ENCODE data around the gene CCDC187.
"Not testable (repeated sequence)": the region's sequence is repeated elsewhere in the genome, so short reads cannot be mapped to it uniquely, and the experiment has no call there.

The CCDC187 gene

GRCh38 chr9:136326761-136327303 is 22.9 kb upstream of the CCDC187 start:
- no peak for DNase-seq (ENCODE audit: low read depth)

GRCh38 chr9:136326061-136326760 is 22.3 kb upstream of the CCDC187 start:
- no peak for DNase-seq (ENCODE audit: low read depth)

- DNase-seq (ENCODE audit: low read depth) = no peak
These were observed 21.5 kb upstream of the CCDC187 start for GRCh38 chr9:136325358-136325757.

GRCh38 chr9:136324501-136325300 is 20.8 kb upstream of the CCDC187 start:
- no peak for DNase-seq (ENCODE audit: low read depth)

- no peak for DNase-seq (ENCODE audit: low read depth)
These were observed 19.5 kb upstream of the CCDC187 start for GRCh38 chr9:136323371-136323789.

GRCh38 chr9:136322756-136323330 is 18.9 kb upstream of the CCDC187 start:
- DNase-seq (ENCODE audit: low read depth) = no peak

- no peak for DNase-seq (ENCODE audit: low read depth)
These were observed 17.7 kb upstream of the CCDC187 start for GRCh38 chr9:136321561-136321960.

GRCh38 chr9:136320972-136321371 is 17.1 kb upstream of the CCDC187 start:
- not testable (repeated sequence) for DNase-seq (ENCODE audit: low read depth)

- DNase-seq (ENCODE audit: low read depth) = not testable (repeated sequence)
These were observed 16.1 kb upstream of the CCDC187 start for GRCh38 chr9:136319955-136320354.

- not testable (repeated sequence) for DNase-seq (ENCODE audit: low read depth)
These were observed 15.3 kb upstream of the CCDC187 start for GRCh38 chr9:136319244-136319643.

GRCh38 chr9:136318776-136319241 is 14.9 kb upstream of the CCDC187 start:
- DNase-seq (ENCODE audit: low read depth) = no peak

GRCh38 chr9:136318111-136318775 is 14.3 kb upstream of the CCDC187 start:
- DNase-seq (ENCODE audit: low read depth) = no peak

- no peak for DNase-seq (ENCODE audit: low read depth)
These were observed 13.8 kb upstream of the CCDC187 start for GRCh38 chr9:136317695-136318094.

GRCh38 chr9:136316896-136317676 is 13.2 kb upstream of the CCDC187 start:
- DNase-seq (ENCODE audit: low read depth) = no peak

GRCh38 chr9:136316271-136316751 is 12.4 kb upstream of the CCDC187 start:
- DNase-seq (ENCODE audit: low read depth) = no peak

GRCh38 chr9:136314944-136315343 is 11.1 kb upstream of the CCDC187 start:
- no peak for DNase-seq (ENCODE audit: low read depth)

GRCh38 chr9:136314056-136314416 is 10.1 kb upstream of the CCDC187 start:
- no peak for DNase-seq (ENCODE audit: low read depth)

- no peak for DNase-seq (ENCODE audit: low read depth)
These were observed 9.5 kb upstream of the CCDC187 start for GRCh38 chr9:136313111-136314055.

- no peak for DNase-seq (ENCODE audit: low read depth)
These were observed 8.5 kb upstream of the CCDC187 start for GRCh38 chr9:136312436-136312835.

GRCh38 chr9:136312009-136312375 is 8.1 kb upstream of the CCDC187 start:
- DNase-seq (ENCODE audit: low read depth) = no peak
